Endothelial cell (in vitro differentiated cells): Measurements from ENCODE around the gene NKIRAS1. TPM values are rescaled to one million over a fixed set of nuclear protein-coding genes. Genes with fewer than 3 reads are reported as not detected.

Experiments
- DNase-seq: peaks from one replicate; pipeline ENCODE4 v3.0.0; 2021; ENCODE audit warnings: low spot score
- H3K27ac Mint-ChIP-seq: one replicate; pipeline ENCODE4 v1.8.0; 2021; ENCODE audit warnings: mixed read lengths, inconsistent platforms; ENCODE audit not compliant: unreplicated experiment
- H3K27me3 Mint-ChIP-seq: one replicate; pipeline ENCODE4 v1.8.0; 2021; ENCODE audit warnings: mild to moderate bottlenecking, moderate library complexity, mixed read lengths, inconsistent platforms; ENCODE audit not compliant: unreplicated experiment
- H3K36me3 Mint-ChIP-seq: one replicate; pipeline ENCODE4 v1.8.0; 2021; ENCODE audit warnings: mild to moderate bottlenecking, low read depth, mixed read lengths, inconsistent platforms; ENCODE audit not compliant: unreplicated experiment
- H3K4me1 Mint-ChIP-seq: one replicate; pipeline ENCODE4 v1.8.0; 2021; ENCODE audit warnings: mild to moderate bottlenecking, mixed read lengths, inconsistent platforms; ENCODE audit not compliant: unreplicated experiment
- H3K4me3 Mint-ChIP-seq: one replicate; pipeline ENCODE4 v1.8.0; 2021; ENCODE audit warnings: mild to moderate bottlenecking, mixed read lengths, inconsistent platforms; ENCODE audit not compliant: unreplicated experiment
- H3K9me3 Mint-ChIP-seq: one replicate; pipeline ENCODE4 v1.8.0; 2021; ENCODE audit warnings: mixed read lengths, inconsistent platforms; ENCODE audit not compliant: unreplicated experiment
- total RNA-seq: library from RNA; stranded (reverse); fragmentation: NEBNext Ultra II Directional; extraction: Animal tissue kit (Norgen Biotek cat#: 25700); gene quantifications from one replicate; pipeline ENCODE4 v1.2.1, GENCODE V29; 2021; ENCODE audit not compliant: unreplicated experiment
- TF ChIP-seq, protein P1 (sequence below): fragments of 200-600 bp; sonication (generic); IDR thresholded peaks from one replicate; pipeline ENCODE4 v1.5.0; 2021; ENCODE audit warnings: antibody characterized with exemption; ENCODE audit not compliant: unreplicated experiment

NKIRAS1 gene
- total RNA-seq, 1 donor from 2014 or later: 4.3 TPM

- DNase-seq: no peak
- H3K36me3 Mint-ChIP-seq: no peaks in the 10 kb centered on the region
- no peaks in the 10 kb centered on the region for H3K9me3 Mint-ChIP-seq
- no peak overlapping the region for H3K4me3 Mint-ChIP-seq
- TF ChIP-seq, protein P1, sequence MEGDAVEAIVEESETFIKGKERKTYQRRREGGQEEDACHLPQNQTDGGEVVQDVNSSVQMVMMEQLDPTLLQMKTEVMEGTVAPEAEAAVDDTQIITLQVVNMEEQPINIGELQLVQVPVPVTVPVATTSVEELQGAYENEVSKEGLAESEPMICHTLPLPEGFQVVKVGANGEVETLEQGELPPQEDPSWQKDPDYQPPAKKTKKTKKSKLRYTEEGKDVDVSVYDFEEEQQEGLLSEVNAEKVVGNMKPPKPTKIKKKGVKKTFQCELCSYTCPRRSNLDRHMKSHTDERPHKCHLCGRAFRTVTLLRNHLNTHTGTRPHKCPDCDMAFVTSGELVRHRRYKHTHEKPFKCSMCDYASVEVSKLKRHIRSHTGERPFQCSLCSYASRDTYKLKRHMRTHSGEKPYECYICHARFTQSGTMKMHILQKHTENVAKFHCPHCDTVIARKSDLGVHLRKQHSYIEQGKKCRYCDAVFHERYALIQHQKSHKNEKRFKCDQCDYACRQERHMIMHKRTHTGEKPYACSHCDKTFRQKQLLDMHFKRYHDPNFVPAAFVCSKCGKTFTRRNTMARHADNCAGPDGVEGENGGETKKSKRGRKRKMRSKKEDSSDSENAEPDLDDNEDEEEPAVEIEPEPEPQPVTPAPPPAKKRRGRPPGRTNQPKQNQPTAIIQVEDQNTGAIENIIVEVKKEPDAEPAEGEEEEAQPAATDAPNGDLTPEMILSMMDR: no peak
- no peak overlapping the region for H3K27ac Mint-ChIP-seq
- peaks cover 5% of the 10 kb centered on the region for H3K4me1 Mint-ChIP-seq
- H3K27me3 Mint-ChIP-seq: no peaks in the 10 kb centered on the region
These were observed 71.2 kb downstream of the NKIRAS1 start for GRCh38 chr3:23845326-23846216.

- Mint-ChIP-seq H3K4me3 (no peak overlapping the region), H3K27me3 (no peaks in the 10 kb centered on the region), H3K27ac (no peak overlapping the region), H3K36me3 (no peaks in the 10 kb centered on the region), H3K9me3 (no peaks in the 10 kb centered on the region), H3K4me1 (peaks cover 6% of the 10 kb centered on the region)
- TF ChIP-seq, protein P1: no peak
- no peak for DNase-seq
These were observed 72.9 kb downstream of the NKIRAS1 start for GRCh38 chr3:23843869-23844268.

Other genes with a start within 250 kb of the NKIRAS1 start
- 129 TPM for gene UBE2E1, start 111.0 kb downstream of the NKIRAS1 start, total RNA-seq
- gene RPL15, start 142 bp upstream of the NKIRAS1 start, total RNA-seq: 2,853 TPM
- gene NR1D2, start 28.3 kb upstream of the NKIRAS1 start, total RNA-seq: 17.2 TPM